NCI-H146 treated with DMSO at 0.1 percent for 48 hours (cell line): ENCODE data around the gene STOM.
"Not testable (repeated sequence)": the region's sequence is repeated elsewhere in the genome, so short reads cannot be mapped to it uniquely, and the experiment has no call there.

Experiments
- DNase-seq: peaks from one replicate; lab custom pipeline; 2025; ENCODE audit not compliant: unreplicated experiment; lab: John Stamatoyannopoulos, UW

Gene STOM

DNA sequence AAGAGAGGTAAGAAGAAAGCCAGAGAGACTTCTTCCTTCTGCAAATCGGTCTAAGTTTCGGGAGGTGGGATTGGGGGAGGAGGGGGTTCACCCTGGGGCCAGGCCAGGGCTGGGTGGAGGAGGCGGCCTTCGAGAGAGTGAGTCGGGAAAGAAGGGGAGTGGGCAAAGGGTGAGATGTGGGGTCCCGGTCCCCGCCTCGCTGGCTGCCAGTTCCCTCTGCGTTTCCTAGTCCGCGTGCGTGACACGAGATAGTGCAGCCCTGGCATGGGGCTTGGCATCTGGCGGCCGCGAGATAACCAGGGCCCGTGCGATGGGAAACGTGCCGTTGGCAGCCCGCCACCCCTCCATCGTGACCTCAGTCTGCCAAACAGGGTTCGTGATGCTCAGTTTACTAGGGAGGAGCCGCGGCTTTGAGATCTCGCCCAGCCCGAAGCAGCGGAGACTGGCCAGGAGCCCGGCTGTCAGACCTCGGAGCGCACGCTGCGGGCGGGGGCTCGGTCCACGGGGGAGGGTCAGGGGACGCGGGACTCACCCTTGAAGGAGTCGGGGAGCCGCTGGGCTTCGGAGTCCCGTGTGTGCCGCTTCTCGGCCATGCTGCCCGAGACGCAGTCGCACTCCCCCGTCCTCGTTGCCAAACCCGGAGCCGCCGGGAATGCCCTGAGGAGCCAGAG is at the start of gene STOM:
TSS of gene STOM (minus strand) at position 656 of the 671 bp plus-strand sequence. CDS start at position 593, 63 bp downstream.
- no peak for DNase-seq

DNA sequence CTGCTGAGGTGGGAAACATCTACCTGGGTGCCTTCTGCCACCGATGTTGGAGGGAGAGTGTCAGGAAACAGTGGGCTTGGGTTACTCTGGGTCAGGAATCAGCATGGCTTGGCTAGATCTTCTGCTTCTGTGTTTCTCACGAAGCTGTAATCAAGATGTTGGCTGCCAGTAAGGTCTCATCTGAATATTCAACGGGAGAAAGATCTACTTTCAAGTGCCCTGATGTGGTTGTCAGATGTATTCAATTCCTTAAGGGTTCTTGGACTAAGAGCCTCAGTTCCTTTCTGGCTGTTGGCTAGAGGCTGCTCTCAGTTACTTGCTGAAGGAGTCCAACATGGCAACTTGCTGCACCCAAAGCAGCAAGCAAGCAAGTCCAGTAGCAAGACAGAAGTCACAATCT is 41.9 kb upstream of the STOM start:
- DNase-seq: no peak

- no peak for DNase-seq
These were observed 35.8 kb upstream of the STOM start for GRCh38 chr9:121405899-121406298.

DNA sequence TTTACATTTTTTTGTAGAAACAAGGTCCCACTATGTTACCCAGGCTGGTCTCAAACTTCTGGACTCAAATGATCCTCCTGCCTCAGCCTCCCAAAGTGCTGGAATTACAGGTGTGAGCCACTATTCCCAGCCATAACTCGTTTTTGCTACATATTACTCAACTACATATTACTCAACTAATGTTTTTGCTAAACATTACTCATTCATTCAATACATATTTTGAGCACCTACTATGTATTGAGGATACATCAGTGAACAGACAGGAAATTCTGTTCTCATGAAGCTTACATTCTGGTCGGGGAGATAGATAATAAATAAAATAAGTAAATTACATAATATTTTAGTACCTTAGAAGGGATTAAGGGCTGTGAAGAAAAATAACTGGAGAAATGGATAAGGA is 34.9 kb upstream of the STOM start:
- no peak for DNase-seq

- DNase-seq: peak; percentile 31
These were observed 30.0 kb upstream of the STOM start for GRCh38 chr9:121399883-121400607.

GRCh38 chr9:121399126-121399882 is 29.3 kb upstream of the STOM start:
- no peak for DNase-seq

DNA sequence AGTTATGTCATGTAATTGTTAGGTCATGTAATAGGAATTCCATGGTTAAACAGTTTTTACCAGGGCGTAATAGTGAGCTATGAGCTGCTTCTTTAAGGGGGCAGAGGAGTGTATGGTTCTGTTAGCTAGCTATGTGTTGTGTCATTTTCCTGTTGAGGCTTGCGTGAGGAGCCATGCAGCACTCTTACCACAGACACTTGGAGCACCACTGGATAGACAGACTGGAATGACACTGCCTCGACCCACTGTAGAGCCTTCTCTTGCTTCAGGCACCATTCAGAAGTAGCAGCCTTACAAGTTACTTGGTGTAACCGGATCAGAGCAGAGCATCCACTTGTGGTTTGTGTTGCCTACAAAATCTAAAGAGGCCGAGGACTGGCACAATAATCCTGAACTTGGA is 28.3 kb upstream of the STOM start:
- no peak for DNase-seq

DNA sequence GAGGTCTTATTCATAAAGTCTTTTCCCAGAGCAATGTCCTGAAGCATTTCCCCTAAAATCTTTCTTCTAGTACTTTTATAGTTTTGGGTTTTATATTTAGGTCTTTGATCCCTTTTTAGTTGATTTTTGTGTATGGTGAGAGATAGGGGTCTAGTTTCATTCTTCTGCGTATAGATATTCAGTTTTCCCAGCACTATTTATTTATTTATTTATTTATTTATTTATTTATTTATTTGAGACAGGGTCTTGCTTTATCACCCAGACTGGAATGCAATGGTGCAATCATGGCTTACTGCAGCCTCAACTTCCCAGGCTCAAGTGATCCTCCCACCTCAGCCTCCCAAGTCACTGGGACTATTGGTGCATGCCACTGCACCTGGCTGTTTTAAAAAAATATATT is 27.2 kb upstream of the STOM start:
- DNase-seq: not testable (repeated sequence)

DNA sequence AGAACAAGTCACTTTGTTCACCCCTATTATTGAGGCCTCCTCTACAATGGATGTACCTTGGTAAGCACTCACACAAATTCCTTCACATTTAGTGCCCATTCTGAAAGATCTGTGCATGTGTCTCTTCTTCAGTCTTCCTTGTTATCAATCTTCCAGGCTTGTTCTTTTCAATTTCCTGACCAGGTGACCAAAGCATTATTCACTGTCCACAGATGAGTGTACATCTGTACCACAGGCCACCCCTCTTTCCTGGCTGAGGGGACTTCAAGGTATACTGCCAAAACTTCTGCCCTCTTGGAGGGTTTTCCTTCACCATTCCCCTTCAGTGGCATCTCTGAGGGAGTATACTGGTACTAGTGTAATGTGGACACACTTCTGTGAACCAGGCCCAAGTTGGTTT is 25.5 kb upstream of the STOM start:
- DNase-seq: no peak

- DNase-seq: no peak
These were observed 24.2 kb upstream of the STOM start for GRCh38 chr9:121394292-121394691.

GRCh38 chr9:121393318-121393717 is 23.3 kb upstream of the STOM start:
- DNase-seq: no peak

GRCh38 chr9:121390372-121390771 is 20.3 kb upstream of the STOM start:
- no peak for DNase-seq

- no peak for DNase-seq
These were observed 18.3 kb upstream of the STOM start for GRCh38 chr9:121388140-121388905.

- DNase-seq: no peak
These were observed 16.6 kb upstream of the STOM start for GRCh38 chr9:121386442-121387175.

- DNase-seq: no peak
These were observed 13.7 kb upstream of the STOM start for GRCh38 chr9:121383715-121384114.

- no peak for DNase-seq
These were observed 10.8 kb upstream of the STOM start for GRCh38 chr9:121380846-121381245.

GRCh38 chr9:121376214-121376830 is 6.3 kb upstream of the STOM start:
- no peak for DNase-seq

GRCh38 chr9:121373011-121373729 is 3.1 kb upstream of the STOM start:
- DNase-seq: no peak

- no peak for DNase-seq
These were observed 2.4 kb upstream of the STOM start for GRCh38 chr9:121372239-121373010.
